ENCODE results near the gene RPS6KC1. TPM values are rescaled to one million over a fixed set of nuclear protein-coding genes. Genes with fewer than 3 reads are reported as not detected.

Gene RPS6KC1
- total RNA-seq, 1 donor, result 35.1 TPM

DNA sequence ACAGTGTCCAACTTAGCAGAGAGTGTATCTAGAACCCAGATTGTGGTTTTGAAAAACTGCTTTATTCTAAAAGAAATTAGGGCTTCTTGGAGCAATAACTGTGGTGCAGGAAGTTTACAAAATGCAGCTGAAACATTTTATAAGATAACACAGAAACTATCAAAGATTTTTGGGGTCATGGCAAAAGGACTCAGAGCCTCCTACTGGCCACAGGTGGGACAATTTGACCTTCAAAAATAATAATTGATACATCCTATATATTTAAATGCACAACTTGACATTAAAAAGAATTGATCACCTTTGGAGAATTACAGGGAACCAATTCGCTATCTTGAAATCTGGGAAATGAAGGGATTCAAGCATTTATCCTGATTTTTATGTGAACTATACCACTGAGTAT, 235.2 kb downstream of the RPS6KC1 start:
- Histone ChIP-seq H3K9me3 (ENCODE audit: low read depth, low read length) (no peaks in the 10 kb centered on the region), H3K4me1 (ENCODE audit: insufficient read depth, low read length) (peaks cover 3% of the 10 kb centered on the region), H4K20me1 (ENCODE audit: insufficient read depth, low read length) (no peaks in the 10 kb centered on the region), H3K27me3 (ENCODE audit: insufficient read depth, low read length) (no peaks in the 10 kb centered on the region), H3K27ac (ENCODE audit: low read depth, low read length) (no peak overlapping the region), H3K4me3 (ENCODE audit: insufficient read depth, low read length) (no peak overlapping the region), H3K4me2 (ENCODE audit: insufficient read depth, low read length) (no peak overlapping the region), H2AFZ (ENCODE audit: low read length) (no peak overlapping the region), H3K36me3 (ENCODE audit: insufficient read depth, low read length) (no peaks in the 10 kb centered on the region), H3K79me2 (ENCODE audit: insufficient read depth, low read length) (no peaks in the 10 kb centered on the region)
- DNase-seq (ENCODE audit: insufficient read length, low spot score, missing footprints), result no peak
- TF ChIP-seq, protein P1, sequence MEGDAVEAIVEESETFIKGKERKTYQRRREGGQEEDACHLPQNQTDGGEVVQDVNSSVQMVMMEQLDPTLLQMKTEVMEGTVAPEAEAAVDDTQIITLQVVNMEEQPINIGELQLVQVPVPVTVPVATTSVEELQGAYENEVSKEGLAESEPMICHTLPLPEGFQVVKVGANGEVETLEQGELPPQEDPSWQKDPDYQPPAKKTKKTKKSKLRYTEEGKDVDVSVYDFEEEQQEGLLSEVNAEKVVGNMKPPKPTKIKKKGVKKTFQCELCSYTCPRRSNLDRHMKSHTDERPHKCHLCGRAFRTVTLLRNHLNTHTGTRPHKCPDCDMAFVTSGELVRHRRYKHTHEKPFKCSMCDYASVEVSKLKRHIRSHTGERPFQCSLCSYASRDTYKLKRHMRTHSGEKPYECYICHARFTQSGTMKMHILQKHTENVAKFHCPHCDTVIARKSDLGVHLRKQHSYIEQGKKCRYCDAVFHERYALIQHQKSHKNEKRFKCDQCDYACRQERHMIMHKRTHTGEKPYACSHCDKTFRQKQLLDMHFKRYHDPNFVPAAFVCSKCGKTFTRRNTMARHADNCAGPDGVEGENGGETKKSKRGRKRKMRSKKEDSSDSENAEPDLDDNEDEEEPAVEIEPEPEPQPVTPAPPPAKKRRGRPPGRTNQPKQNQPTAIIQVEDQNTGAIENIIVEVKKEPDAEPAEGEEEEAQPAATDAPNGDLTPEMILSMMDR (IDR thresholded peaks at IDR 0.05; ENCODE audit: extremely low read depth, low read depth, low read length), result peak; percentile 41

DNA sequence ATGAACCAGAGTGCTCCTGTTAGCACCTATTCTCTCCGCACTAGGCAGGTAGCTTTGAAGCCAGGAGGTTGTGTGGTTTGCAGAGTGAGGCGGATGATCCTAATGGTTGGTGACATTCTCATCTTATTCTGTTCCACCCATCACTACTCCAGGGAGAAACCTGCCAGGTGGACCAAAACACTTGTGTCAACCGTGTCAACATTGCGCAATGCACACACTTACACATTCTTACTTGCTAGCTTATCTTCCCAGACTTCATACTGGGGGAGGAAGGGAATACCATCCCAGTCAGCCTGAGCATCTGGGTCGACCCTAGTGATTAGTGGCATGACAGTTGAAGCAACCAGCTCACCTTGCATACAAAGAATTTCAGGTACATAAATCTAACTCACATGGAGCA, 236.9 kb downstream of the RPS6KC1 start:
- TF ChIP-seq, protein P1 (IDR thresholded peaks at IDR 0.05; ENCODE audit: extremely low read depth, low read depth, low read length), result no peak
- Histone ChIP-seq H3K4me1 (ENCODE audit: insufficient read depth, low read length) (peaks cover 3% of the 10 kb centered on the region), H4K20me1 (ENCODE audit: insufficient read depth, low read length) (no peaks in the 10 kb centered on the region), H3K27ac (ENCODE audit: low read depth, low read length) (no peak overlapping the region), H3K9me3 (ENCODE audit: low read depth, low read length) (no peaks in the 10 kb centered on the region), H3K79me2 (ENCODE audit: insufficient read depth, low read length) (no peaks in the 10 kb centered on the region), H3K27me3 (ENCODE audit: insufficient read depth, low read length) (no peaks in the 10 kb centered on the region), H3K4me2 (ENCODE audit: insufficient read depth, low read length) (no peak overlapping the region), H3K4me3 (ENCODE audit: insufficient read depth, low read length) (no peak overlapping the region), H3K36me3 (ENCODE audit: insufficient read depth, low read length) (no peaks in the 10 kb centered on the region), H2AFZ (ENCODE audit: low read length) (no peak overlapping the region)
- no peak for DNase-seq (ENCODE audit: insufficient read length, low spot score, missing footprints)

DNA sequence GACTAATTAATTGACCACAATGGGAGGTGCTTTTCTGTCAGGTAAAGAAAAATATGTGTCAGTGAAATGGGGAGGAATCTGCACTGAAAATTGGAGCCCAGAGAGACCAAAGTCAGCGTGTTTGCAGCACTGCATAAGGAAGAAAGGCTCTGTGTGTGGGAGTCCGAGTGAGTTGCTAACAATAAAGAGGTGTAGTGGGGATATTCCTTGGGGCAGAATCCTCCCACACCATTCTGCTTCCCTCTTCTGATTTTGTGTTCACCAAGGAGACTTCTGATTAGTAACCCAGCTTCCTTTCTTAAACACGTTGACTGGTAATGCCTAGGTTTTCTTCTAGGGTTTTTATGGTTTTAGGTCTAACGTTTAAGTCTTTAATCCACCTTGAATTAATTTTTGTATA, 240.5 kb downstream of the RPS6KC1 start:
- H4K20me1 ChIP-seq (ENCODE audit: insufficient read depth, low read length), result no peaks in the 10 kb centered on the region
- no peak overlapping the region for H3K27ac ChIP-seq (ENCODE audit: low read depth, low read length)
- no peak for DNase-seq (ENCODE audit: insufficient read length, low spot score, missing footprints)
- no peak overlapping the region for H3K4me3 ChIP-seq (ENCODE audit: insufficient read depth, low read length)
- H3K4me2 ChIP-seq (ENCODE audit: insufficient read depth, low read length), result no peak overlapping the region
- no peaks in the 10 kb centered on the region for H3K9me3 ChIP-seq (ENCODE audit: low read depth, low read length)
- H3K36me3 ChIP-seq (ENCODE audit: insufficient read depth, low read length), result no peaks in the 10 kb centered on the region
- no peaks in the 10 kb centered on the region for H3K79me2 ChIP-seq (ENCODE audit: insufficient read depth, low read length)
- no peaks in the 10 kb centered on the region for H3K4me1 ChIP-seq (ENCODE audit: insufficient read depth, low read length)
- H3K27me3 ChIP-seq (ENCODE audit: insufficient read depth, low read length), result no peaks in the 10 kb centered on the region
- no peak overlapping the region for H2AFZ ChIP-seq (ENCODE audit: low read length)
- TF ChIP-seq, protein P1 (IDR thresholded peaks at IDR 0.05; ENCODE audit: extremely low read depth, low read depth, low read length), result no peak

DNA sequence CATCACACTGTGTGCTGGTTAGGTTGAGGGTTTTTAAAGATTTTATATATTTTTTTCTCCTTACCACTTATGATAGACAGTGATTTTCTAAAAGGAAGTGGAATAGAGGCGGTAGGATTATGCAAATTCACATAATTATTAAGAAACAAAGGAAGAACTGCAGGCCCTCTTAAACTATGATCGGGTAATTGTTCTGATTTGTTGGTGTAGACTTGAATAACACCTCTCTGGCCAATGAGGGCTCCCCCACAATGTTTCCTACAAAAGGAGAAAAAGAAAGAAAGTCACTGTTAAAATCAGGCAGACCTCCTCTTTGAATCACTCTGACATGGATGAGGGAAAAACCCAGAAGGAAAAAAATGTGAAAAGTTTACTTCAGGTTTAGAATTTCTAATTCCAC, 241.6 kb downstream of the RPS6KC1 start:
- no peaks in the 10 kb centered on the region for H3K27me3 ChIP-seq (ENCODE audit: insufficient read depth, low read length)
- H3K4me2 ChIP-seq (ENCODE audit: insufficient read depth, low read length), result no peak overlapping the region
- no peaks in the 10 kb centered on the region for H3K4me1 ChIP-seq (ENCODE audit: insufficient read depth, low read length)
- no peak for DNase-seq (ENCODE audit: insufficient read length, low spot score, missing footprints)
- H4K20me1 ChIP-seq (ENCODE audit: insufficient read depth, low read length), result no peaks in the 10 kb centered on the region
- H3K9me3 ChIP-seq (ENCODE audit: low read depth, low read length), result no peaks in the 10 kb centered on the region
- no peaks in the 10 kb centered on the region for H3K79me2 ChIP-seq (ENCODE audit: insufficient read depth, low read length)
- TF ChIP-seq, protein P1 (IDR thresholded peaks at IDR 0.05; ENCODE audit: extremely low read depth, low read depth, low read length), result no peak
- H3K4me3 ChIP-seq (ENCODE audit: insufficient read depth, low read length), result no peak overlapping the region
- no peak overlapping the region for H2AFZ ChIP-seq (ENCODE audit: low read length)
- H3K27ac ChIP-seq (ENCODE audit: low read depth, low read length), result no peak overlapping the region
- no peaks in the 10 kb centered on the region for H3K36me3 ChIP-seq (ENCODE audit: insufficient read depth, low read length)

All from osteoblast (primary cell).